Stimulated activated CD4-positive, alpha-beta T cell treated with anti-CD3 and anti-CD28 coated beads, Interleukin-2, amount 100 ng/mL, for 4 hours (primary cell): ENCODE data around the gene MYMK.

Source experiments
- DNase-seq: peaks from one replicate; pipeline ENCODE4 v3.0.0-alpha.2; 2020; ENCODE audit warnings: low read depth

The MYMK gene

DNA sequence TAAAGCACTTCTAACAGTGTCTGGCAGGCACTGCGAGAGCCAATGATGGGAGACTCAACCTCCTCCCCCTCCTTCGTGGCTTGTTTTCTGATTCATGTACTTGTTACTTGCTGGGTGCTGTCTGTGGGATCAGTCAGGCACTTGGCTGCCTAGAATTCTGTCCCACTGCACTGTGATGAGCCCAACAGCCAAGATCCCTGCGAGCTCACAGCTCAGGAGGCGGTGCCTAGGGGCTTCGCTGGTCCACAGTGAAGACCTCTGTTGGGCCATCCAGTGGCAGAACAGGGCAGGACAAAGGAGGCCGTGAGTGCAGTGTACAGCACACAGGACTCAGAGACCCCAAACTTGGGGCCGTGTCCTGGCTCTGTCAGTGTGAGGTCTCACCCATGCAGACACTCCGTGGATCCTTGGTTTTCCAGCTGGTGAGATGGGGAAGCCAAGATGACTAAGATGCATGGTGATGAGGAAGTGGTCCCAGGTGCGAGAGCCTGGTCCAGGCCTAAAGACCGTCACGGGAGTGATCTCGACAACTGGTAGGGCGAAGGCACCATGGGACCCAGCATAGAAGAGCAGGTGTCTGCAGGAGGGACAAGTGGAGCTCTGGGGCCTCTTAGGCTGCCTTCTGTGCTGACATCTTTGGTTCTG, 19.5 kb downstream of the MYMK start:
- DNase-seq, result no peak

DNA sequence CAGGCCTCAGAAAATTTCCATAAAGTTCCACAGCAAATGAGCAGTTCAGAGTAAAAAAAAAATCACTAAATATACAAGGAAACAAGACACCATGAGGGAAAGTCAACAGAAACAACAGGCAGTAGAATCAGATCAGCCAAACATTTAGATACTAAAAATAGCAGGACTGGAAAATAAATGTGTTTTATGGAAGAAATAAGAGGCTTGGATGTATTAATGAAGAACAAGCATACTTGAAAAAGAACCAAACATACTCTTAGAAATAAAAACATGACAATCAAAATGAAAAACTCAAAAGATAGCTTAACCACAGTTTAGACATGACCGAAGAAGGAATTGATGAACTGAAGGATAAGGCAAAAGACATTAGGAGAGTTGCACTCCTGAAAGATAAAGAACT, 22.6 kb downstream of the MYMK start:
- DNase-seq, result no peak

DNA sequence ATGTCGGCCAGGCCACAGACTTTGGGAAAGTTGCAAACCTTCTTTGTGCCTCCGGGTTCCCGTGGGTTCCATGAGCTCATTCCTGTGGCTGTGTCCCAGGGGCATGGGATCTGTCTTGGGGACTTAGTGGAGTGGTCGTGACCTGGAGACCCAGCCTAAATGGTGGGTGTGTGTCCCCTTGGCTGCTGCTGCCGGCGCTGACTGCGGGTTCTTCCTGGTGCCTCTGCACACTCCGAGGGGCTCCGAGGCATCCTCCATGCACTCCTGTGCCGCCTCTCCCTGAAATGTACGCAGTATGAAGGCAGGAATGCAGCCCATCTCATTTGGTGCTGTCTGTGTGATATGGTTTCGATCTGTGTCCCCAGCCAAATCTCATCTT, 24.9 kb downstream of the MYMK start:
- DNase-seq, result no peak

DNA sequence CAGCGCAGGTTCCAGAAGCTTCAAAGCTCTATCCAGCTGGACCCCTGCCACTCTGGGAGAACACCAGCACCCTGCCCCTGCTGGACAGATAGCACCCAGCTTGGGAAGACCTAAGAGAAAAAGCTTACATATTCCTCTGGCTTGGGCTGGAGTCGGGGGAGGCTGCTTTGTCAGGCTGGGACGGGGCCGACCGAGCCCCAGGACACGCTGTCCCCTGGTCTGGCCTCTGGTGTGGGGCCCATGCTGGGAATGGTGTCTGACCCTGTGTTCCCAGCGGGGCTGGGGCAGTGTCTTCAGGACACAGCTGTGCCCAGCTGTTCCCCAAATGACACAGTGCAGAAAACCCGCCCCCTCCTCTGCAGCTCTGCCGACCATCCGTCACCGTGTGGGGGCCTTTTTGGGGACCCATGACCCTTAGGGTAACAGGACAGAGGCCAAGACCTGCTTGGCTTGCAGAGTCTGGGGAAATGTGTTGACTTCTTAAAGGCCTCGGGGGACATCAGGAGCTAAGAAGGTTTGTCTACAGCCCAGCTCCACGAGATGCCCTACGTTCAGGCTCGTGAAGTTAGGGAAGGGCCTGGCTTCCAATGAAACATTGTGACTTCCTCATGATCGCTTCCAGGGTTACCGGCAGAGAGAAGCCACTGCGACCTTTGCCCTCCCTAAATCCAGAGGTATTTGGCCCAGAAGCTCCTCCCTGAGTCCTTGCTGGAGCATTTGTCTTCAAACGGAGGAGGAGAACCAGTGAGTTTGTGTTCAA, 25.4 kb downstream of the MYMK start:
- no peak for DNase-seq

DNA sequence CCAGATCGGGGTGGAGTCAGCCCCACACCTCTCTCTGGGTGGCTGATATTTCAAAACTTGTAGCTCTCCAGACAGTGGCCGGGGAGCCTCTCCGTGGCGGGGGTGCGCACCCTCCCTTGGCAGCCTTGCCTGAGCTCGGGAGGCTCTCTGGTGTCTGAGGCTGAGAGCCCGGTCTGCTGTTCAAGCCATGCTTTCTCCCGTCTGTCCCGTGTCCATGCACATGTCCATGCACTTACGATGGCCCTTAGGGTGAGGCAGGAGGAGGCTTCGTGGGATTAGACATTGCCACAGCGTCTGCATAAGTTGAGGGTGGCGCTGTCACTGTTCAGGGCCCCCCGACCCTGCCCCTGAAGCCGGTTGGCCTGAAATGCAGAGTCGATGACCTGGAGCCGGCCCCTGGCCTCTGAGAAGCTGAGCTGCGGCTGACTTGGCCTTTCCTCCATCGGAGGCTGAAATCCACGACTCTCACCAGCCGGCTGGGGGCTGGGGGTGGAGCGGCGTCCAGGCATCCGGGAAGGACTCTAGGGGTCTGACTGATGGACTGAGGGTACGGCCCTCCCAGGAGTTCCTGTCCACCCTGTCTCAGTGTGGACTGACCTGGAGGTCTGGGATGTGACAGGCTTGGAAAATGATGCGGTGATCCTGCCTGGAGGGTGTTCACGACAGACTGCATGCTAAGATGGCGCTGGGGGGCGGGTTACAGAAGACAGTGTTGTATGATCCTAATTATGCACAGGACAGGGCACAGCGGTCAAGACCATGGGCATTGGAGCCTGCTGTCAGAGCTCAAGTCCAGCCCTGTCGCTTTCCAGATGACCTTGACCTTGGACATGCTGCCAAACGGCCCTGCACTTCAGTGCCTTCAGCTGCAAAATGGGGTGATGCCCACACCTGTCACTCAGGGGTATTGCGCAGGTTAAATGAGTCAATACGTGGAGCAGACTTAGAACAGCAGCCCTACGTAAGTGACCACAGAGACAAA, 27.6 kb downstream of the MYMK start:
- DNase-seq, result no peak

DNA sequence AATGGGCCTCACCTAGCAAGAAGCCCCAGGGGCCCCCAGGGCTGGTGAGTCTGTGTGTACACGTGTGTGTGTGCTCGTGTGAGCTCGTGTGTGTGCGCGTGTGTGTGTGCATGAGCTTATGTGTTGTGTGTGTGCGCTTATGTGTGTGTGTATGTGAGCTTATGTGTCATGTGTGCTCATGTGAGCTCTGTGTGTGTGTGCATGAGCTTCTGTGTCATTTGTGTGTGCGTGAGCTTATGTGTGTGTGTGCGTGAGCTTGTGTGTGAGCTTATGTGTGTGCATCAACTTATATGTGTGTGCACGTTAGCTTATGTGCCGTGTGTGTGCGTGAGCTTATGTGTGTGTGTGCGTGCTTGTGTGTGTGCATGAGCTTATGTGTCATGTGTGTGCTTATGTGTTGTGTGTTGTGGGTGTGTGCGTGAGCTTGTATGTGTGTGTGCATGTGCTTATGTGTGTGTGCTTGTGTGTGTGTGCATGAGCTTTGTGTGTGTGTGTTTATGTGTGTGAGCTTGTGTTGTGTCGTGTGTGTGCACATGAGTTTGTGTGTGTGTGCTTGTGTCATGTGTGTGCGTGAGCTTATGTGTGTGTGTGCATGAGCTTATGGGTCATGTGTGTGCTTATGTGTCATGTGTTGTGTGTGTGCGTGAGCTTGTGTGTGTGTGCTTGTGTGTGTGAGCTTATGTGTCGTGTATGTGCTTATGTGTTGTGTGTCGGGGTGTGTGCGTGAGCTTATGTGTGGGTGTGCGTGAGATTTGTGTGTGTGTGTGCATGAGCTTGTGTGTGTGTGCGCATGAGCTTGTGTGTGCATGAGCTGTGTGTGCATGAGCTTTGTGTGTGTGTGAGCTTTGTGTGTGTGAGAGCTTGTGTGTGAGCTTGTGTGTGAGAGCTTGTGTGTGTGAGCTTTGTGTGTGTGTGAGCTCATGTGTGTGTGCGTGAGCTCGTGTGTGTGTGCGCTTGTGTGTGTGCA, 29.1 kb downstream of the MYMK start:
- DNase-seq, result no peak

DNA sequence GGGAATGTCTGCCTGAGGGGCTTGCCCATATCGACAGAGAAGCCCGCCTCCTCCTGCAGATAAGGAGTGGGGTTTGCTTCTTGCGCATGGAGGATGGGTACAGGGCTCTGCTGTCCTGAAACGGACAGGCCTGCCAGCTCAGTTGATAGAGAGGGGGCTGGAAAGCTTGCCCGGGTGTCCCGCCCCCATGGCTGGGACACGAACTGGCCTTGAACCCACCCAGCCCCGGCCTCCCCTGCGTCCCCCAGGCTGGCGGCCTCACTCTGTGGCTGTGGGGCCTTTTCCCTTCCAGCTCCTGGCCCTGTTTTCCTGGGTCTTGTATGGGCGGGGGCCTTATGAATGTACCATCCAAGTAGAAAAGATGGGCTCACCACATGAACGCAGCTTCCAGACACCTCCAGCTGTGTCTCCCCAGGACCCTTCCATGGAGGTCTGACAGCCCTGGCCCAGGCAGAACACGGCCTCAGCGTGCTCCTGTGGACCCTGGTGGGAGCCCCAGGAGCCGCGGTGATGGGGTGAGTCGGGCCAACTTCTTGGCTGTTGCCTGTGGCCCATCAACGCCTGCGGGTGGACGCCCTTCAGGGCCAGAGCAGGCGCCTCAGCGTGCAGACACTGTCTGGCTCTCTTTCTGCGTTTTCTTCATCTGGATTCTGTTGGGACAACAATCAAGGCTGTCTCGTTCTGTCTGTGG, 30.0 kb downstream of the MYMK start:
- DNase-seq, result no peak

DNA sequence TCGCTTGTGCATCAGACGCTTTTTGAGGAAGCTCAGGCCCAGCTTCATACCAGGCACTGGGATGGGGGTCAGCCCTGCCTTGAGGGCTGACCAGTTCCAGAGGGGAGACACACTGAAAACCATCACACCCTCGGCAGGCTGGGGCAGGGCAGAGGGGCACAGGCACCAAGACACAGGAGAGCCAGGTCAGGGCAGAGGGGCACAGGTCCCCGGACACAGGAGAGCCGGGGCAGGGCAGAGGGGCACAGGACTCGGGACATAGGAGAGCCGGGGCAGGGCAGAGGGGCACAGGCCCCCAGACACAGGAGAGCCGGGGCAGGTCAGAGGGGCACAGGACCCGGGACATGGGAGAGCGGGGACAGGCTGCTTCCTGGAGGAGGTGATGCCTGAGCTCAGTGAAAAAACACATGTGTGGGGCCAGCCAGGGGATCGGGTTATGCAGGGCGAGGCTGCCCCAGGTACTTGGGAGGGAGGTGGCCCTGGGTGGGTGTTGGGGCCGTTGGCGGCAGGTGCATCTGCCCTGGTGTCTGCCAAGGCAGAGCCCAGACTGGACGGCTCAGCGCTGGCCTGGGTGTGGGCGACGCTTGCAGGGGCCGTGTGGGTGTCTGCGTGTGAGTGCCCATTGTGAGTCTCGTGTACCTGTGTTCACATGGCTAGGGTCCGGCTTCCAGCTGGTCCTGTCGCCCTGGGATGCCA, 30.8 kb downstream of the MYMK start:
- DNase-seq, result no peak

DNA sequence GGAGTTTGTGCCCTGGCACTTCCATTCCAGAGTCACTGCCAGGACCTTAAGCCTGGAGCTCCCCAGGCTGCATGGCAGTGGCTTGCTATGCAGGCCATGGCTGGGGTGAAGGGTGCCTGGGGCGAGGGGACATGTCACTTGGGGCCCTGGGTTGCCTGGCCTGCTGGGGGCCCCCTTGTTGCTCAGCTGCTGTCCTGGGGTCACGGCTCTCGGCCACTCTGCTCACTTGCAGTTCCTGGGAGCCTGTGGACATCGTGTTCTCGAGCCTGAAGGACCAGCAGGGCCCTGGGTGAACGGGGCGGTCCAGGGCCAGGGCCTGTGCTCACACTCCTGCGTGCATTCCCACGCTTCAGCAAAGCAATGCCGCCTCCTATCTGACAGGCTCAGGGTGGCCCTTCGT, 31.3 kb downstream of the MYMK start:
- DNase-seq, result no peak

DNA sequence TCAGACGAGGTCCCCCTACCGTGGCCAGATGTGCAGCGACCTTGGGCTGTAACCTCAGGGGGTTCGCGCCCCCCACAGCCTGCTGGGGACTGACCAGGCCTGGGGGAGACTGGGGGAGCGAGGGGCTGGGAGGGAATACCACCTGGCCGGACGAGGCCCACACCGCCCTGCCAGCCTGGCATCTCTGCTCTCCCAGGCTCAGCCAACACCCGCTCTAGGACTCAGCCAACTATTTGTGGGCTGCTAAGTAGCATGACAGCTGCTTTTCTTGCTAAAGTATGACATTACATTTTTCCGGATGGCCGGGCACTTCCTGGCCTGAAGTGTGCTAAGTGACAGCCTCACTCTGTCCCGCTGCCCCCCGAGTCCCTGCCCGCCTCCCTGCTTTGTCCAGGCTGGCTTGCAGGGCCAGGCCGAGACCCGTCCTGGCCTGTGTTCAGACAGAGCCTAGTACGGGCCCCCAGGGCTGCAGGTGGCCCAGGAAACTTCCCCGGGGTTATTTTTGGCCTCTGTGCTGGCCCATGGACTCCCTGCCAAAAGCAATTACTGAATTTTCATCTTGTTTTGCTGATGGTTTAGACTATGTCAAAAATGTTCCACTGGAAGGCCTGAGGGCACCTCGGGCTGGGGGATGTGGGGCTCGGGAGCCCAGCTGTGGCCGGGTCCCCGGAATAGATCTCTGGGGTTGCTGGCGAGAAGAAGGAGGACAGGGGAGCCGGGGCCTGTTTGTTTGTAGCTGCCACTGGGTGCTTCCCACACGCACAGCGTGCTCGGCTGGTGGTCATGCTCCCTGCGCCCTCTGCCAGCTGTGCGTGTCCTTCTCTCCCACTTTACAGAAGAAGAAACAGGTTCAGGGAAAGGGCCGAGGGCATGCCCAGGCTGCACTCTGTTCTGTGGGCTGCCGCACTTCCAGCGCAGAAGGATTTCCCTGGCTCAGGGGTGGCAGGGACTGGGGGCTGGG, 32.4 kb downstream of the MYMK start:
- no peak for DNase-seq

DNA sequence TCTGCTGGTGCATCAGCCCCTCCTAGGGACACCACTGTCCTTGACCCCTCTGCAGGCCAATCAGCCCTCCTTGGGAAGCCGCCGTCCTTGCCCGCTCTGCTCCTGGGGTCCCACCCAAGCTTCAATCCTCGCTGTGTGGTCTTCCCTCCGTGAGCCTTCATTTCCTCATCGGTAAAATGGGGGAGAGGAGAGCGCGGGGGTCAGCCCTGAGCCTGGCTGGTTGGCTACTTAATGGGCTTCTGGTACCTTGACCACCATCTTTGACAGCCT, 33.2 kb downstream of the MYMK start:
- no peak for DNase-seq

DNA sequence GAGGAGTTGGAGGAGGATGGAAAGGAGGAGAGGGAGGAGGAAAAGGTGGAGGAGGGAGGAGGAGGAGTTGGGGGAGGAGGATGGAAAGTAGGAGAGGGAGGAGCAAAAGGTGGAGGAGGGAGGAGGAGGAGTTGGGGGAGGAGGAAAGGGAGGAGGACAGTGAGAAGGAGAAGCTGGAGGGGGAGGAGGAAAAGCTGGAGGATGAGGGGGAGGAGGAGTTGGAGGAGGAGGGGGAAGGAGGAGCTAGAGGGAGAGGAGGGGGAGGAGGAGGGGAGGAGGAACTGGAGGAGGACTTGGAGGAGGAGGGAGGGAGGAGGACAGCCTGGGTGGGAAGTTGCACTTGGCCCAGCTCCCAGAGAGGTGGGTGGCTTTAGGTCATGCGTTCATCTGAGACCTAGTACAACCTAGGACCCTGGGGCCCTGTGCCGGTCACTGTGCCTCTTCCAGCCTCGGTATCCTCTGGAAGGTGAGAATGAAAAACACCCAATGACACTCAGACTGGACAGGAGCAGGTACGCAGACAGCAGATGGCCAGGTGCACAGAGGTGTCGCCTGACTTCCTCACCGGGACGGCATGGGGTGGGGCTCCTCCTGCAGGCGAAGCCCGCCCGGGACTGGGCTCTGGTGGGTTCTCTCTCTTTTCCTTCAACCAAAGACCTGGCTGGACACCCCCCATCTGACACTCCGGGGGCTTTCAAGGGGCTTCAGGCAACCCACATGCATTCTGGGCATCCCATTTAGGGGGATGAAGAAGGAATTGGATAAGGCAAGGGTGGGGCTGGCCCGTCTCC, 33.7 kb downstream of the MYMK start:
- no peak for DNase-seq

DNA sequence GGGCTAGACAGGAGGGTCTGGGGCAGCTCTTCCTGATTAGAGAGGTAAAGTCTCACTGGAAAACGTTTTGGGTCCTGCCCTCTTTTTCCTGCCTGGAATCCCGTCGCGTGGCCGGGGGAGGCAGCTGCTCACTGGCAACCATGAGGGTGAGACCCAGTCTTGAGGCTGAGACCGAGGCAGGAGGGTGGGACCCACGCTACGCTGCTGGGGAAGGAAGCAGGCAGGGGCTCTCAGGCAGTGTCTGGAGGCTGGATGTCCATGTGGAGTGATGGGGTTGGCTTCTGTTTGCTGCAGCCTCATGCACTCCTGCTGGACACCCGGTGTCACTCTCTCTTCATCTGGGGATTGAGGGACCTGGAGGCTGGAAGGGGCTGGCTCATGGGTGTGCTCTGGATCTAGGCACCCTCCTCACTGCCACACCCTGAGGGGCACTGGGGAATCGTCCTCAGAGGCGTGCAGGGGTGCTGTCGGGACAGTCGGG, 34.5 kb downstream of the MYMK start:
- DNase-seq, result no peak

DNA sequence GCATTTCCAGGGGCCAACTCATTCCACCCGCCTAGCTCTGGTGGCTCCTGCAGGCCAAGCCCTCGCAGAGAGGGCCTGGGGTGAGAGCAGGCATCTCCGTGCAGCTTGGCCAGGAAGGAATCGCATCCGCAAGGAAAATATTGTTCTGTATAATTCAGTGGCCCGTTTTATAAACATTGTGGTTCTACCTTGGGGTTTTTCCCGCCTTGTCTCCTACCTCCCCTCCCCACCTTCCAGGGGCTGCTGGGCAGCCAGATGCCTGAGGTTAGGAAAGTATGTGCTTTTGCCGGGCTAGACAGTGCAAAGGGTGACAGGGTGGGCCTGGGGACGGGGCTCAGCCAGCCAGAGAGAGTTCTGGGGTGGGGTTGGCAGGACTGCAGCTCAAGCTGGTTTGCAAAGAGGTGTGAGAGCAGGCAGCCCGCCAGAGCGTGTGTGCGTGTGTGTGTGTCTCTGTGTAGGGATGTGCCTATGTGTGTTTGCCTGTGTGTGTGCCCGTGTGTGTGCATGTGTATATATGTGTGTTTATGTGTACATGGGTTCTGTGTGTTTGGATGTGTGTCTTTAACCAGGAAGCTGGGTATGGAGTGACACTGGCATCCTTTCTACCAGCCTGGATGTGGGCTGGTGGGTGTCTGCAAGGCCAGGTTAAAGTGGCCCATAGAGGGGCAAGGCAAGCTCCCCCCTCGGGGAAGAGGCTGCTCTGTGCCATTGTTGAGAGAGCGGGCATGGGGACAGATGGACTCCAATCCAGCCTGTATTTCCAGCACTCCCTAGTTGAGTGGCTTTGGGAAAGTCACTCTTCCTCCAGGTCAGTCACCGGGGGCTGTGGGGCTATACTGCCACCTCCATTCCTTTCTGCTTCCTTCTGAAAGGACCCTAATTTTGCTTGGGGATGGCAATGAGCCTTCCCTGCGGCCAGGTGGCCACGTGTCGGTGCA, 35.2 kb downstream of the MYMK start:
- DNase-seq, result no peak

DNA sequence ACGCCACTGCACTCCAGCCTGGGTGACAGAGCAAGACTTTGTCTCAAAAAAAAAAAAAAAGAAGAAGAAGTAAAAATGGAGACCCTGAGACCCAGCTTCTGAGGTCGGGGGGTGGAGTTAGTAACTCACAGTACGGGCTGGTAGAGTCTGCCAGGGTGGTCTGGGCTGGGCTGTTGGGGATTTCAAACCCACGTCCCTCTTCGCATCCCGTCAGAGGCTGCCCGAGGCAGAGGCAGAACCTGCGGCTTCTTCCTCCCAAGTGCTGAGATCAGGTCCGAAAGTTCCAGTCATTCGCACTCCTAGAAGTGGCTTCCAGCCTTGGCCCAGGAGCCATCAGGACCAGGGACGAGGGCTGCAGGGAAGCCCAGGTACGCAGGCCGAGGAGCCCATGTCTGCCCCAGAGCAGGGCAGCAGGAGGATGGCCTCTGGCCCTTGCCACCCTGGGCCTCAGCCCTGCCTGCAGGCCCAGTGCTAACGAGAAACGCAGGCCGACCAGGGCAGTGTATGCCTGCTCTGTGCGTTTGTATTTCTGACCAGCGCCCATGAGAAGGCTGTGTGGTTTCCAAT, 36.0 kb downstream of the MYMK start:
- no peak for DNase-seq

DNA sequence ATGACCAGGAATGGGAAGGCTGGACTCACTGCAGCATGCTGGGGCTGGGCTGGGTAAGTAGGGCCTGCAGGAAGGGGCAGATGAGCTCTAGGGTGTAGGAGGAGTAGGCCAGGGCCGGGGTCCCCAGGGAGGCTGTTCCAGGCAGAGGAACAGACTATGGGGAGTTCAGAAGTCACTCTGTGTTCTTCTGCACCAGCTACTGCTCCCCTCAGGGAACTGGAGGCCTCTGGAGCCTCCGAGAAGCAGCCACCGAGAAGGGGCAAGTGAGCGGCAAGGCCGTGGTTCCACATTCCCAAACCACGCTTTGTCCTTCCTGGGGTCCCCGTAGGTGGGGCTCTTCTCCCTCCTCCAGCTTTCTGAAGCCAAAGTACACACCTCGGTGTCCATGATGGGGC, 37.4 kb downstream of the MYMK start:
- DNase-seq, result no peak
